Measurements from ENCODE around the gene INPP5A. TPM values are rescaled to one million over a fixed set of nuclear protein-coding genes. Genes with fewer than 3 reads are reported as not detected.

INPP5A gene
- total and polyA plus RNA-seq, 2 donors (not counting 1 experiment from before 2014, with no cell fraction given), result 9.3 to 87.8 TPM

DNA sequence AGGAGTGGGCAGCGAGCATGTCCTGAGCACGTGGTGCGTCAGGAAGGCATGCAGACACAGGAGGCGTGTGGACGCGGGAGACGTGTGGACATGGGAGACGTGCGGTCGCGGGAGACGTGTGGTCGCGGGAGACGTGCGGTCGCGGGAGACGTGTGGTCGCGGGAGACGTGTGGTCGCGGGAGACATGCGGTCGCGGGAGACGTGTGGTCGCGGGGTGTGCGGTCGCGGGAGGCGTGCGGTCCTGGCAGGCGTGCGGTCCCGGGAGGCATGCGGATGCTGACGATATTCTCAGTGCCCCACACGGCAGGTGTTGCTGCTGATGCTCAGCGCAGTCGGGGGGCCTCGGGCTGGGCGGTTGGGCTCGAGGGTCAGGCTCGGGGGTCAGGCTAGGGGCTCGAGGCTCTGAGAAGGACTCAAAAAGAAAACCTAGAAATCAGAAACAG, 154.1 kb downstream of the INPP5A start:
- no peak overlapping the region for H2AFZ ChIP-seq (ENCODE audit: insufficient read depth, low read depth, low read length, poor library complexity, severe bottlenecking)
- no peak overlapping the region for H3K4me3 Mint-ChIP-seq
- H3K9ac ChIP-seq (ENCODE audit: low read length), result no peak overlapping the region
- H3K27ac ChIP-seq (ENCODE audit: low read length in 2 of 2), result no peak overlapping the region
- no peaks in the 10 kb centered on the region for H3K27me3 Mint-ChIP-seq
- peaks cover 15% of the 10 kb centered on the region for H3K9me3 Mint-ChIP-seq (ENCODE audit: insufficient read depth)
- H3K9me3 ChIP-seq (ENCODE audit: control extremely low read depth in 1 of 3, control insufficient read depth in 2 of 3, insufficient read depth in 1 of 3, low read length in 2 of 3), result peaks cover 0 to 22% (median 3%) of the 10 kb centered on the region in 3 donors
- peaks cover 2% of the 10 kb centered on the region for H3K4me1 Mint-ChIP-seq
- H3K4me1 ChIP-seq (ENCODE audit: control insufficient read depth in 2 of 2, insufficient read depth in 2 of 2, low read length in 2 of 2), result no peaks in the 10 kb centered on the region
- ATAC-seq (ENCODE audit: low read depth) (no peak), DNase-seq (no peak)
- 98% methylated on average over 48 of the region's 48 CpGs for WGBS (ENCODE audit: insufficient coverage)
- H3K36me3 ChIP-seq (replicated peaks in 1 of 2; ENCODE audit: control extremely low read depth in 1 of 2, control insufficient read depth in 1 of 2, extremely low read depth in 1 of 2, insufficient read depth in 2 of 2, low read length in 1 of 2), result peaks cover 0 to 16% of the 10 kb centered on the region in 2 experiments
- H3K27me3 ChIP-seq (replicated peaks in 1 of 4; ENCODE audit: control extremely low read depth in 1 of 4, control insufficient read depth in 3 of 4, insufficient read depth in 4 of 4, low read length in 3 of 4), result no peaks in the 10 kb centered on the region
- H3K27ac Mint-ChIP-seq, result no peak overlapping the region
- peaks cover 14% of the 10 kb centered on the region for H3K79me2 ChIP-seq (ENCODE audit: control insufficient read depth, insufficient read depth, low read length)
- H3K4me3 ChIP-seq (ENCODE audit: control extremely low read depth in 1 of 5, extremely low read depth in 1 of 5, insufficient read depth in 1 of 5, low read depth in 2 of 5, low read length in 4 of 5), result no peak overlapping the region
- H3K4me2 ChIP-seq (replicated peaks; ENCODE audit: low read depth, low read length, poor library complexity, severe bottlenecking), result no peak overlapping the region
- TF ChIP-seq, protein P1, sequence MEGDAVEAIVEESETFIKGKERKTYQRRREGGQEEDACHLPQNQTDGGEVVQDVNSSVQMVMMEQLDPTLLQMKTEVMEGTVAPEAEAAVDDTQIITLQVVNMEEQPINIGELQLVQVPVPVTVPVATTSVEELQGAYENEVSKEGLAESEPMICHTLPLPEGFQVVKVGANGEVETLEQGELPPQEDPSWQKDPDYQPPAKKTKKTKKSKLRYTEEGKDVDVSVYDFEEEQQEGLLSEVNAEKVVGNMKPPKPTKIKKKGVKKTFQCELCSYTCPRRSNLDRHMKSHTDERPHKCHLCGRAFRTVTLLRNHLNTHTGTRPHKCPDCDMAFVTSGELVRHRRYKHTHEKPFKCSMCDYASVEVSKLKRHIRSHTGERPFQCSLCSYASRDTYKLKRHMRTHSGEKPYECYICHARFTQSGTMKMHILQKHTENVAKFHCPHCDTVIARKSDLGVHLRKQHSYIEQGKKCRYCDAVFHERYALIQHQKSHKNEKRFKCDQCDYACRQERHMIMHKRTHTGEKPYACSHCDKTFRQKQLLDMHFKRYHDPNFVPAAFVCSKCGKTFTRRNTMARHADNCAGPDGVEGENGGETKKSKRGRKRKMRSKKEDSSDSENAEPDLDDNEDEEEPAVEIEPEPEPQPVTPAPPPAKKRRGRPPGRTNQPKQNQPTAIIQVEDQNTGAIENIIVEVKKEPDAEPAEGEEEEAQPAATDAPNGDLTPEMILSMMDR (IDR thresholded peaks at IDR 0.05), result no peak
- no peak for TF ChIP-seq EZH2 (IDR thresholded peaks at IDR 0.05; ENCODE audit: borderline replicate concordance, insufficient read depth, low read depth, low read length, poor library complexity, severe bottlenecking)
- POLR2A ChIA-PET, result no interaction called here
- CTCF ChIA-PET, result interaction anchor here (1.3 kb wide), 1 partner anchor 24 kb away, joined by 3 read pairs; no protein-coding TSS in a partner anchor
- intact Hi-C loops (cut with micrococcal nuclease), result no loop called here
- peaks cover 17% of the 10 kb centered on the region for H4K20me1 ChIP-seq (ENCODE audit: control insufficient read depth, insufficient read depth, low read length, poor library complexity, severe bottlenecking)

- Histone ChIP-seq H2AFZ (ENCODE audit: insufficient read depth, low read depth, low read length, poor library complexity, severe bottlenecking) (no peak overlapping the region), H3K27me3 (replicated peaks in 1 of 4; ENCODE audit: control extremely low read depth in 1 of 4, control insufficient read depth in 3 of 4, insufficient read depth in 4 of 4, low read length in 3 of 4) (no peaks in the 10 kb centered on the region), H3K36me3 (replicated peaks in 1 of 2; ENCODE audit: control extremely low read depth in 1 of 2, control insufficient read depth in 1 of 2, extremely low read depth in 1 of 2, insufficient read depth in 2 of 2, low read length in 1 of 2) (peaks cover 0 to 16% of the 10 kb centered on the region in 2 experiments), H3K4me1 (ENCODE audit: control insufficient read depth in 2 of 2, insufficient read depth in 2 of 2, low read length in 2 of 2) (no peaks in the 10 kb centered on the region), H3K4me2 (replicated peaks; ENCODE audit: low read depth, low read length, poor library complexity, severe bottlenecking) (no peak overlapping the region), H3K27ac (ENCODE audit: low read length in 2 of 2) (no peak overlapping the region), H3K4me3 (ENCODE audit: control extremely low read depth in 1 of 5, extremely low read depth in 1 of 5, insufficient read depth in 1 of 5, low read depth in 2 of 5, low read length in 4 of 5) (no peak overlapping the region), H3K9me3 (ENCODE audit: control extremely low read depth in 1 of 3, control insufficient read depth in 2 of 3, insufficient read depth in 1 of 3, low read length in 2 of 3) (peaks cover 0 to 19% (median 3%) of the 10 kb centered on the region in 3 donors), H3K9ac (ENCODE audit: low read length) (no peak overlapping the region), H4K20me1 (ENCODE audit: control insufficient read depth, insufficient read depth, low read length, poor library complexity, severe bottlenecking) (peaks cover 14% of the 10 kb centered on the region), H3K79me2 (ENCODE audit: control insufficient read depth, insufficient read depth, low read length) (peaks cover 14% of the 10 kb centered on the region)
- no CpG with 5 or more reads among the region's 2 CpGs for WGBS (ENCODE audit: insufficient coverage)
- DNase-seq (no peak), ATAC-seq (ENCODE audit: low read depth) (no peak)
- peaks cover 15% of the 10 kb centered on the region for H3K9me3 Mint-ChIP-seq (ENCODE audit: insufficient read depth)
- ChIA-PET CTCF (interaction anchor here (1.3 kb wide), 1 partner anchor 23 kb away, joined by 3 read pairs; no protein-coding TSS in a partner anchor), POLR2A (no interaction called here)
- H3K4me3 Mint-ChIP-seq, result no peak overlapping the region
- peaks cover 2% of the 10 kb centered on the region for H3K4me1 Mint-ChIP-seq
- intact Hi-C loops (cut with micrococcal nuclease), result no loop called here
- H3K27ac Mint-ChIP-seq, result no peak overlapping the region
- TF ChIP-seq, protein P1 (IDR thresholded peaks at IDR 0.05), result no peak
- TF ChIP-seq EZH2 (IDR thresholded peaks at IDR 0.05; ENCODE audit: borderline replicate concordance, insufficient read depth, low read depth, low read length, poor library complexity, severe bottlenecking), result no peak
- H3K27me3 Mint-ChIP-seq, result no peaks in the 10 kb centered on the region
Observed at GRCh38 chr10:132692311-132692710, 154.7 kb downstream of the INPP5A start.
